Medulla oblongata (tissue), 1 donor: ENCODE data around the gene ARSK.

ENCODE experiments used
- DNase-seq: peaks from one replicate; pipeline ENCODE4 v3.0.0-alpha.2; 2015; ENCODE audit errors: extremely low spot score

The ARSK gene

GRCh38 chr5:95564450-95564849 lies 9.5 kb downstream of the ARSK start:
- DNase-seq, result no peak

DNA sequence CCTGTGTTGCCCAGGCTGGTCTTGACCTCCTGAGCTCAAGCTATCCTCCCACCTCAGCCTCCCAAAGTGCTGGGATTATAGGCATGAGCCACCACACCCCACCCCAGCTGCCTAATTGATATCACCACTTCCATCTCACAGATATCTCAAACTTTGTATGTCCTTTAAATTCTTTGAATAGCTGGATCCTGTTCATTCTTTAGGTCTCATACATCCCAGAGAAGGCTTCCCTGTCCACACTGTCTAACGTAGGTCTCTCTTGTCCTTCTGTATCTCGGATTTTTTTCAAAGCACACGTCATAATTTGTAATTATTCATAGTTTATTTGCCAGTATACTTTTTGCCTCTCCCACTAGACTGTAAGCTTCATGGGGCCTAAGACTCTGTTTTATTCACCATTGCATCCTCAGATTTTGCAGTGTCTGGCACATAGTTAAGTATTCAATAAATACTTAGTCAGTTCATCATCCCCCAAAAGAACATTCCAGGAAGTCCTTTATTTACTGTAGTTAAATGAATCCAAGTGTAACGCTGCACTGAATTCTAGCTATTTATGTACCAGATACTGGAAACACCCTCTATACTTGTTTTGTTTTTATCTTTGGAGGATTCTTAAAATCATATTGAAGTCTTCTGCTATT lies 10.5 kb downstream of the ARSK start:
- DNase-seq, result no peak

DNA sequence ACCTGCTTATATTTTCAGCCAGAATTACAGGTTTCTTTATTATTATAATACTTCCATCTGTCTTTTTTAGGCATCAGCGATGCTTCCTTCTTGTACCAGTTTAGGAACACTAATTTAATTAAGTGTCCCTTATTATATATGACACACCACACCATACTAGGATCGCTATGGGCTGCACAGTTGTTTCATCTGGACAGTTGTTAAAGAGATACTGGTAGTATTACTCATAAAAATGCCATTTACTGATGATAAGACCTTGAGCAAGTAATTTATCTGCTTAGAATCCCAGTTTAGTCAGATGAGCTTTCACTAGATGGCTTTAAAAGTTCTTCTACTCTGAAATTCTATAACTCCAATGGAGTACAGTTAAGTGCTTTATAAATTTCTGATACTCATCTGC lies 17.1 kb downstream of the ARSK start:
- no peak for DNase-seq

DNA sequence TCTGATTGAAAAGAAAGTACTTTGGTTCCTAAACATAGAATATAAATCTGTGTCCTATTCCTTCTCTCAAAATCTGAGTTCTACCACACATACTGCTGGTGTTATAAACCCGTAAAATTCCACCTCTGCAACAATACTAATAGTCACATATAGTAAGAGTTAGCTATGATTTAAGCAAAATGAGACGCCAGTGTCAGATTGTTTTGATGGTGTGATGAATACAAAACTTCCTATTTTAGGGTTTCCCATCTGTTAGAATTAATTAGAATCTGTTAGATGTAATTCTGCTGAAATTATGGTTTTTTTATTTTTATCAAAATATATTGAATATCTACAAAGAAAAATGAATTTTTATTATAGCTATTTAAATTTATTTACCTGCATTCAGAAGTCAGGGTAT lies 26.7 kb downstream of the ARSK start:
- no peak for DNase-seq

GRCh38 chr5:95583992-95584391 lies 29.1 kb downstream of the ARSK start:
- DNase-seq, result no peak

DNA sequence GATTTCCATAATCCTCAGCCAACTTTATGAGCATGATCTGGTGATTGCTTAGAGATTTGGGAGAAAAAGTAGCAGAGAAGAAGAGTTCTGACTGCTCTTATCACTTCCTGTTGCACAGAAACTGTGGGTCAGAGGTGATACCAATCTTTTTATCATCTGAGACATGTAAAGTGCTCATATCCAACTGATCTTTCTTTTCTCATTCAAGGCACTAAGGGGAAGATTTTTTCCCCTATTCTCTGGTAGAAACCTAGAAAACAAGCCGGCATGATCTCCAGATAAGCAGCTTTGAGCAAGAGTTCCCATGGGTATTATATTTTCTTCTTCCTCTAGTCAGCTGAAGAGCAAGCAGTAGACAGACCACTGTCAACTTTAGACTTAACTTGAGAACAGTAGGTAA lies 36.0 kb downstream of the ARSK start:
- no peak for DNase-seq

DNA sequence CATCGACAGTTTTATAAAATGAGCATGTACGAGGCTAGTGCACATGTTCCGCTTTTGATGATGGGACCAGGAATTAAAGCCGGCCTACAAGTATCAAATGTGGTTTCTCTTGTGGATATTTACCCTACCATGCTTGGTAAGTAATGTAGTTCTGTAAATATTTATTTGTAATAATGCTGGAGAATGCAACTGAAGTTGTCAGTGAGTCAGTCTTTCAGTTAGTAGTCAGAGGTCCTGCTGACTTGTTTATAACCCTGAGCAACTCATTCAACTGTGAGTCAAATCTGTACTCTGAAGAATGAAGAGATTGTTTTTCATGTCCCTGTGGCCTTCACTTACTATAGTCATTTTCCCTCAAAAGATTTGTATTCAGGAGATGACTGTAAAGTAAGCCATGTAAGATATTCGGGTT lies 36.6 kb downstream of the ARSK start:
- DNase-seq, result no peak

GRCh38 chr5:95595289-95595931 lies 40.5 kb downstream of the ARSK start:
- DNase-seq, result no peak

DNA sequence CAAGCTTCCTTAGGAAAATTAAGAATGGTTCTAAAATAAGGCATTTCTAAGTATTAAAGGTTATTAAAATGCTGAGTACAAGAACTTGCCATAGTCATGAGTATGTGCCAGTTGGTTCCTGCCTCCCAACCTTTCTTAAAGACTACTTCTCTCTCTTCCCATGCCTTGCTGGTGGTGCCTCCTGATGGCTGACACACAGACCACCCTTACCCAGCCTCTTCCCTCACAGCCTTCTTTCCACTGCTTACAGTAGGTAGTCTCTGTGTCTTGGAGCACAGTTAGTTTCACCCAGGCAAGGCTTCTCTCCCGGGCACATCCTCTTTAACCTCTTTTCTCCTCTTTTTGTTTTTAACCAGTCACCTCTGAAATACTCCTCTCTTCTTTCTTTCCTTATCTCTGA lies 44.4 kb downstream of the ARSK start:
- no peak for DNase-seq

DNA sequence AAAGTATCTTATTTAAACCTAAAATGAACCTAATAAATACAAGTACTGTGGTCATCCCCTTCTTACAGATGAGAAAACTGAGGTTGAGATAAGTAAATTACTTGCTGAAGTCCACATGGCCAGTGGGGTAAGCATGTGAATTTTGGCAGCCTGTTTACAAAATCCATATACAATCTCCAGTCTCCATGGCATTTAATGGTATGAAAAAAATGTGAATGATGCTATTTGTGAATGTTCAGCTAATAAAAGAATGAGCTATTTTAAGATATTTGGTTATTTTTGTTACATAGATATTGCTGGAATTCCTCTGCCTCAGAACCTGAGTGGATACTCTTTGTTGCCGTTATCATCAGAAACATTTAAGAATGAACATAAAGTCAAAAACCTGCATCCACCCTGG lies 45.7 kb downstream of the ARSK start:
- no peak for DNase-seq

GRCh38 chr5:95605786-95606185 lies 50.9 kb downstream of the ARSK start:
- no peak for DNase-seq

- no peak for DNase-seq
Observed at GRCh38 chr5:95606419-95606818, 51.5 kb downstream of the ARSK start.

- no peak for DNase-seq
Observed at GRCh38 chr5:95609711-95610110, 54.8 kb downstream of the ARSK start.

- DNase-seq, result no peak
Observed at GRCh38 chr5:95610546-95610945, 55.6 kb downstream of the ARSK start.

- no peak for DNase-seq
Observed at GRCh38 chr5:95611396-95611795, 56.5 kb downstream of the ARSK start.

DNA sequence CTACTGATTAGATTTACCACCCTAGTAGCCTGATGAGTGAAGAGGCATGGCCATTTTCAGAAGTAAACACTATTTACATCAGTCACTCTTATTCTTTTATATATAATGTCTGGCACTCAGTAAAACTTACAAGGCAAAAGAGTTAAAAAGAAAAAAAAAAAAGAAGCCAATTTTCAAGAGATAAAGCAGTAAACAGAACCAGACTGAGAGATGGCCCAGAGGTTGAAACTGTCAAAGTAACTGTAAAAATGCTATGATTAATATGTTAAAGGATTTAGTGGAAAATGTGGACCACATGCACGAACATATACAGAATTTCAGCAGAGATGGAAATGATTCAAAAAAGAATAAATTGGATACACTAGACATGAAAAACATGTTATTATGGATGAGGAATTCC lies 58.6 kb downstream of the ARSK start:
- no peak for DNase-seq

- DNase-seq, result no peak
Observed at GRCh38 chr5:95615164-95615467, 60.2 kb downstream of the ARSK start.

DNA sequence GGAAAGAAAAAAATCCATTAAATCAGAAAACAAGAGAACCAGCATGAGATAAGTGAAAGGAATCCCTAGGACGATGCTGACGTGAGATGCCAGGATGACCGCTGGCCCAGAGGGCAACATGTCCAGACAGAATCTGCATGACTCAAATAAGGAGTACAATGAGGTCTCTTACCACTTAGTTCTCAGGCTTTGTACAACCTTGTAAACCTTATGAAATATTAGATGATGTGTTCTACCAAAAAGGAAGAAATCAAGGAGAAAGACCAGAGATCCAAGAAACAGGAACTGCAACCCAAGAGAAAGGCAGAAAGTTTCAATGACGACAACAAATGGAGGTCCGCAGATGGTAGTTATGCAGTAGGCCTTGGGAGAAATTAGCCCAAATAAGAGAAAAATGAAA lies 62.2 kb downstream of the ARSK start:
- no peak for DNase-seq

DNA sequence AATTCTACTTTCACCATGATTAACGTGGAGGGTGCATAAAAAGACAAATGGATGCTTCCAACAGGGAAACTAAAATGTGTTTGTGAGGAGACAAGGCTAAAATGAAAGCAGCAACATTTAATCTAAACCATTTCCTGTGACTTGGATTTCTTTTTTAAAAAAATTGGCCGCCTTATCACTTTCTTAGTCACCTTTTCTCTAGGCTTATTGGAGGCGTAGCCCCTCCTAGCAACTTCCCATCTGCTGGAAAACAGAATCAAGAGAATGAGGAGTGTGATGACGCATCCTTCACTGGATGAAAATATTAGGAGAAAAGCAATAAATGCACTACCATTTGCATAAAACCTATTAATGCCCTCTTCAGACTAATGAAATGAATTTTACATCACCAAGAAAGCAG lies 64.2 kb downstream of the ARSK start:
- DNase-seq, result no peak

DNA sequence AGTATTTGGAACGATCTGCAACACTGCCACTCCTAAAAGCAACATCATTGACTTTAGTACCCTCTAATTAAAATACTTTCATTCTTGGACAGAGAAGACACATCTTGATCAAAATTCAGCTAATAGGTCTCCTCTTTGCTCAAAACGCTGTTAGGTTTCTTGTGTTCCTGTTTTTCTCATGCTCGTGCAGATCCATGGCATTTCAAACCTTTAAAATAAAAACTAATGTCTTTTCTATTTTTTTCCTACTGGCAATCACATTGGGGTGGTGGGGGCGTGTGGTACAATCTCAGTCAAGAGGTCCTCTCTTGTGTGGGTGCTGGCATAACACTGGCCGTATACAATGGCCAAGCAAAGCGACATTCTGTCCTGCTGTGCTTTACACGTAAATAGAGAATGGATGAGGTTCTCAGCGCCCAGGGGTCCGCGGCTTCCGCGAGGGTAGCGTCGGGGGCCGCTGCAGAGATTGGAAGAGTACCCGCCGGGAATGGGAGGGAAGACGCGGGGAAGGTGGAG lies 64.7 kb downstream of the ARSK start:
- no peak for DNase-seq

- DNase-seq, result no peak
Observed at GRCh38 chr5:95620030-95620869, 65.3 kb downstream of the ARSK start, which contains the start of gene GPR150. Gene GPR150, plus strand, starts transcription at chr5:95620087. Its CDS starts 189 bp downstream, at chr5:95620276.

DNA sequence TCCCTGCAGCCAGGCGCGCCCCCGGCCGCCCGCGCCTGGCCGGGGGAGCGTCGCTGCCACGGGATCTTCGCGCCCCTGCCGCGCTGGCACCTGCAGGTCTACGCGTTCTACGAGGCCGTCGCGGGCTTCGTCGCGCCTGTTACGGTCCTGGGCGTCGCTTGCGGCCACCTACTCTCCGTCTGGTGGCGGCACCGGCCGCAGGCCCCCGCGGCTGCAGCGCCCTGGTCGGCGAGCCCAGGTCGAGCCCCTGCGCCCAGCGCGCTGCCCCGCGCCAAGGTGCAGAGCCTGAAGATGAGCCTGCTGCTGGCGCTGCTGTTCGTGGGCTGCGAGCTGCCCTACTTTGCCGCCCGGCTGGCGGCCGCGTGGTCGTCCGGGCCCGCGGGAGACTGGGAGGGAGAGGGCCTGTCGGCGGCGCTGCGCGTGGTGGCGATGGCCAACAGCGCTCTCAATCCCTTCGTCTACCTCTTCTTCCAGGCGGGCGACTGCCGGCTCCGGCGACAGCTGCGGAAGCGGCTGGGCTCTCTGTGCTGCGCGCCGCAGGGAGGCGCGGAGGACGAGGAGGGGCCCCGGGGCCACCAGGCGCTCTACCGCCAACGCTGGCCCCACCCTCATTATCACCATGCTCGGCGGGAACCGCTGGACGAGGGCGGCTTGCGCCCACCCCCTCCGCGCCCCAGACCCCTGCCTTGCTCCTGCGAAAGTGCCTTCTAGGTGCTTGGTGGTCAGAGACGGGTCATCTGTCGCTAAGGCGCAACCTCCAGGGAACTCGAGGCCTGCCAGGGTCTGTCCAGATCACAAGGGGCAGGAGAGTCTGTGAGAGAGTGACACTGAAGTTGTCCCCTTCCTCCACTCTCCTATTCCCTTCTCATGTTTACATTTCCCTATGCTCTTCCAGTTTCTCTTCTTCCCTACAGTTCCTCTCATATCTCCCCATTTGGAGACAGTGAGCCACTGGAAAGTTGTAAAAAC lies 66.3 kb downstream of the ARSK start:
- no peak for DNase-seq
